Hematopoietic multipotent progenitor cell treated with erythropoietin and hydrocortisone succinate and interleukin-3 and kit ligand, for 17 days (in vitro differentiated cells): Measurements from ENCODE around the gene CHRNA5.

Experiments used
- DNase-seq: peaks from one replicate; pipeline ENCODE4 v3.0.0-alpha.2; 2015; ENCODE audit warnings: low spot score

Gene CHRNA5

DNA sequence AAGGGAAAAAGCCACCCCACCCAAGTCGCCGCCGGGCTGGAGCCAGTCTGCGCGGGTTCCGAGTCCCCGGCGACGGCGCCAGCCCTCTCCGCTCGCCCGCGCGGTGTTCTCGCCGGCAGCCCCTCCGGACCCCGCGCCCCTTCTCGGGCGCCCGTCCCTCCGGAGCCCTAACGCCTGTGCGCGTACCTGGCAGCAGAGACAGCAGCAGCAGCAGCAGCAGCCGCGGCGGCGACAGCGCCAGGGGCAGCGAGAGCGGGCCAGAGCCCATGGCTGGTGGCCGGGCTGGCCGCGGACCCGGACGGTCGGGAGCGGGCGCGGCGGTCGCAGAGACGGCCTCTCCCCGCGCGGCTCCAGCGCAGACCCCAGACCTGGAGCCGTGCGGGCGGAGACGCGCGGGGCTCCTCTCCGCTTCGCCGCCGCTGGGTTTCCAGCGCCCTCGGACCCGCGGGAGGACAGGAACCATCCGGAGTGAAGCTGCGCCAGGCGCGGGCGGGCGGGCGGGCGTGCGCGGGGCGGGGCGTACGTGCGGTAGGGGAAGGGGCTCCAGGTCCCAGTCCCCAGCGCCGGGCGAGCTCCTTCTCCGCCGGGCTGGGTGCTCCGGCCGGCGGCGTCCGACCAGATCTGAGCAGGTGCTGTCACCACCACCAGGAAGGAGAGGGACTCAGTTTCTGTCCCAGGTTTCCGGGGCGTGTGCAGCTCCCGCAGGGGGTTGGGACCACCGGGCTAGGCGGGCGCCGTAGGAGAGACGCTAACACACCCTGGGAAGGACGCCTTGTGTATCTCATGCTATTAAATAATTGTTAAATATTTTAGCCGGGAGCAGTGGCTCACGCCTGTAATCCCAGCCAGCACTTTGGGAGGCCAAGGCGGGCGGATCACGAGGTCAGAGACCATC is 55.5 kb downstream of the CHRNA5 start, which contains the start of gene CHRNA3:
Gene CHRNA3 (minus strand): TSS at position 470 of the 895 bp plus-strand sequence. CDS start 202 bp downstream, at position 268.
- DNase-seq, result no peak

DNA sequence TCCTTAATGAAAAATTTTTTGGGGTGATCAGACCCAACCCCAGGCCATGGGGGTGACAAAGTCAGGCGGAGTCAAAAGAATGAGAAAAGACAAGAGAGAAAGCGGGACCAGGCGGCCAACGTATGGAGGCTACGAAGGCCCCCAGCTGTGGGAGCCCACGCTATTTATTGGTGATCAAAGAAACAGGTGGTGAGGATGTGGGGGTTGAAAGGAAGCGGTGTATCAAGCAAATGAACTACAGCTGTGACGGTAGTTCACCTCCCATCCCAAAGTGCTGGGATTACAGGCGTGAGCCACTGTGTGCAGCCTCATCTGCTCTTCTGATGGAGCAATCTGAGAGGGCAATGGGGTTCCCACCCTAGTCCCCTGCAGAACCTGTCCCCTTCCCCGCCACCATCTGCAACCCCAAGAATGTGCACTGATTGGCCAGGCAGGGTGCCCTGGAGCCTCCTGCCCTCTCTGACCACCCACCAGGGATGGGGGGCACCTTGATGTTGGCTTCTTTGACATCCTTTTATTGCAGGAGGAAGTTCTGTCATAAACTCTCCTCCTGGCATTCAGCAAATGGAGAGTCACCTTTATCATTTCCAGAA is 56.6 kb downstream of the CHRNA5 start:
- no peak for DNase-seq

GRCh38 chr15:78623786-78624497 is 58.6 kb downstream of the CHRNA5 start:
- no peak for DNase-seq

DNA sequence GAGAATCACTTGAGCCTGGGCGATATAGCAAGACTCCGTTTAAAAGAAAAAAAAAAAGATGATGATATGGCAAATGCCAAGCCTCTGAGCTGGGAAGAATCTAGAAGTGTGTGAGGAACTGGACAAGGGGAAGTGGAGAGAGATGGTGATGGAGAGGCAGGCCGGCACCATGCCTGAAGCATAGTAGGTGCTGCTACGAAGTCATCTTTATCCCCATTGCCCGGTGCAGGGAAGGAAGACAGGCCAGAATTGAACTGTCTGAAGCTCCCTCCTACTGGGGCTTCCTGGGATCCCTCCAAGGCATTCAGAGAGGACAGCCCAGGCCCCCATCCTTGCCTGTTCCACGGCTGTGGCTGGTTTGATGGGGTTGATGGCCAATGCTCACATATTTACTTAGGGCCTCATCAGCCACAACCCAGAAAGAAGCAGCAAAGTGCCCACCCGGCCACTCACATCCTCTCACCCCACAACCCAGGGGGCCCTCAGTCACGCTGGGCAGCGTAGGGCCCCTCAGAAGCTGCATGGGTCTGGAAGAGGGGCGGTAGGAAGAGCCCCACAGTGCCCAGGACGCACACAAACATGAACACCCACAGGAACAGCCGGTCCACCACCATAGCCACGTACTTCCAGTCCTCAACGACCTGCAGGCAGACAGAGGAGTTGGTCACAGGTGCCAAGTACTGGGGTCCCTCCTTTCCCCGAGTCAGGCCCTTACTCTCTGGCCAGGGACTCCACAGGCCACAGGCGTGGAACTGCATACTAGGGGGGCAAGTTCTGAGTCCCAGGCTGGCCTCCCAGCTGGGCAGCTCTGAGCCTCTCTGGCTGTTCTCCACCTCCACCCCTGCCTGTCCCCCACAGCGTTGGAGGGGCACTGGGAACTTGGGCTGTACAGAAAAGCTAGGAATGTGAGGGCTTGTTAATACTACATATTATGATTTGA is 59.6 kb downstream of the CHRNA5 start:
- no peak for DNase-seq

DNA sequence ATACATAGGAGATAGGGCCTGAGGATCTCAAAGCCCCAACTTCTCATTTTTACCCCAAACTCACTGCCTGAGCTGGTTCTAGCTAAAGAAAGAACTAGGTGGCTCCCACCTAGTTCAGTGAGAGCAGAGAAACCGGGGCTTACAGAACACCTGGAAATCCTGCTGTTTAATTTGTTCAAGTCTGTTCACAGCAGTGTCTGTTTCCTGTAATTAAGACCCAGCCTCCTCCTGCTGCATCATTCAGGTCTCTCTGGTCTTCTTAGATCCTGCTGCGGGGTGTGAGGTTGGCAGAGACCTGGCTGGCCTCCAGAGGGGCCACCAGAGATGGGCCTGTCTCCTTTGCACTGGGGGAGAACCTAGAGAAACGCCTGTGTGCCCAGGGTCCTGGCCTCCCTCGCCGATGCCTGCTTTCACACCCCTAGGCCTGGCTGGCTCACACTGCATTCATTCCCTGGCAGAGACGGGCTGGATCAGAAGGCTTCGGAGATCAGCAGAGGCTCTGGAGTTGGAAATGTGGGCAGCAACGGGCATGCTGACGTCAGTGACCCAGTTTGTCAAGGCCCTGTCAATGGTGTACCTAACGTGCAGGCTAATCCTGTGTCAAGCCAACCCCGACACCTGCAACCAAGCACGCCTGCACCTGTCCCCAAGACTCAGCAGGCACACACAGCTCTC is 60.4 kb downstream of the CHRNA5 start:
- DNase-seq, result no peak

DNA sequence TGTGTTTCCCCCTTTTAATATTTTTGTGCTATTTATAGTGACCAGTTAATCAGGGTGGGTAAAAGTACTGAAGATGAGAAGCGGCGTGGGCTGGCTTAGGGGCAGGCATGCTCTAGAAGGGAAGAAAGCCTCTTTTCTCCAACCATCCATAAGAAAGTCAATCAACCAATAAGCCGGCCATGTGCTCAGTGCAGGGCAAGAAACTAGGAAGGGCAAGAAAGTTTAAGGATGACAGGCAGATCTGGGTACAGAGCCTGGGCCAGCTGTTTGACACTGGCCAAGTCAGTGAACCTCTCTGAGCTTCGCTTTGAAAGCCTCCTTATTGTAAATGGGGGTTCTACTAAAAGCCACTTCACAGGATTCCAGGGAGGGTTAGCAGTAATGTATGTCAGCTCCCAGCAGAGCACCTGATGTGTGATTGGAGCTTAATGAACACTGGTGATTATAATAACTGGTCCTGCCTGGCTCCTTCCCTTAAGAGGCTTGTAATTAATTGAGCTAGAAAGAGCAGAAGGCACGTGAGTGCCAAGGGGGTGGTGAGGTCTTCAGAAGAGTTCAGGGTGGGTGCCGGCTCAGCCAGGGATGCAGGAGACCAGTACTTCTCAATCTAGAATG is 61.2 kb downstream of the CHRNA5 start:
- DNase-seq, result no peak

GRCh38 chr15:78627348-78627747 is 62.0 kb downstream of the CHRNA5 start:
- no peak for DNase-seq

- DNase-seq, result no peak
Measured at GRCh38 chr15:78628227-78628626, 62.9 kb downstream of the CHRNA5 start.

GRCh38 chr15:78629031-78629715 is 63.9 kb downstream of the CHRNA5 start:
- no peak for DNase-seq

GRCh38 chr15:78629716-78630065 is 64.4 kb downstream of the CHRNA5 start:
- DNase-seq, result no peak

GRCh38 chr15:78630886-78631633 is 65.7 kb downstream of the CHRNA5 start:
- DNase-seq, result no peak

DNA sequence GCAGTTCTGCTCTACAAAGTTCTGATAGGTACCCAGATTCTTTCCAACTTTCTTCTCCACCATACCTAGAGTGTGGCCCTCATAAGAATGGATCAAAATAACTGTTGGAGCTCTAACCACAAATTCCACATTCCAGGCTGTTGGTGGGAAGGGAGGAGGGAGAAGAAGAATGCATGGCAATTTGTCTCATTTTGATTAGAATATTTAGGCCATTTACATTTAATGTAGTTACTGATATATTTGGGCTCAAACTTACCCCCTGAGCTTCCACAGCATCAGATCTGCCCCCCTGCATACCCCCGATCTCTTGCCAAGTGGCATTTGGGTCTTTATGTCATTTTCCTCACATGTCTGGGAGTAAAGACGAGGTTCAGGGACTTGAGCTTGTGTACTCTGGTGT is 68.0 kb downstream of the CHRNA5 start:
- DNase-seq, result no peak

GRCh38 chr15:78634210-78635145 is 69.2 kb downstream of the CHRNA5 start:
- no peak for DNase-seq

GRCh38 chr15:78635346-78635745 is 70.0 kb downstream of the CHRNA5 start:
- no peak for DNase-seq

- DNase-seq, result no peak
Measured at GRCh38 chr15:78636378-78636859, 71.1 kb downstream of the CHRNA5 start.

DNA sequence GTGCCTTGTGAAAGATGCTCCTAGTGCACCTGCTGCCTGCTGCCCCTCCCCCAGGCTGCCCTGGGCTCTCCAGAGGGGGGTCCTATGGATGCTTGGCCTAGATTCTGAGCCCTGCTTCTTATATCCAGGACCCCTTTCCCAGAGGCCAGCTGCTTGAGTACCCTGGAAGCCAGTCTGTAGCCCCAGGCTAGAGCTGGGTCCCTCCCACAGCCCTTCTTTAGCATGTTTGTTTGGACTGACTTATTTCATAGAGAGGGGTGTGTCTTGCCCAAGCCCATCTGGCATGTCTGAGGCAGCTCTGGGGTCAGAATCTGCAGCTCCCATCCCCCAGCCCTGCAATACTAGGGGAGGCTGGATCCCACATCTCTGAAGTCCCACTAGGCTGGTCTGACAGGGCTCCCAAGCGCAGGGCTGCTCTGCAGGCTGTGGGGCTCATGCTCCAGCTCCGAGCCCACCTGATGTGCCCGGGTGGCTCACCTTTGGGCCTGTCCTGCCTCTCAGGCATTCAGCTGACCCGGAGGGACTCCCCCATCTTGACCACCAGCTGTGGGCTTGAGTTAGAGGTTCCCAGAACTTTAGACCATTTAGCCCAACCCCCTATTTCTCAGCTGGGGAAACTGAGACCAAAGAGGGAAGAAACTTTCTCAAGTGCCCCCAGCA is 72.6 kb downstream of the CHRNA5 start:
- no peak for DNase-seq

DNA sequence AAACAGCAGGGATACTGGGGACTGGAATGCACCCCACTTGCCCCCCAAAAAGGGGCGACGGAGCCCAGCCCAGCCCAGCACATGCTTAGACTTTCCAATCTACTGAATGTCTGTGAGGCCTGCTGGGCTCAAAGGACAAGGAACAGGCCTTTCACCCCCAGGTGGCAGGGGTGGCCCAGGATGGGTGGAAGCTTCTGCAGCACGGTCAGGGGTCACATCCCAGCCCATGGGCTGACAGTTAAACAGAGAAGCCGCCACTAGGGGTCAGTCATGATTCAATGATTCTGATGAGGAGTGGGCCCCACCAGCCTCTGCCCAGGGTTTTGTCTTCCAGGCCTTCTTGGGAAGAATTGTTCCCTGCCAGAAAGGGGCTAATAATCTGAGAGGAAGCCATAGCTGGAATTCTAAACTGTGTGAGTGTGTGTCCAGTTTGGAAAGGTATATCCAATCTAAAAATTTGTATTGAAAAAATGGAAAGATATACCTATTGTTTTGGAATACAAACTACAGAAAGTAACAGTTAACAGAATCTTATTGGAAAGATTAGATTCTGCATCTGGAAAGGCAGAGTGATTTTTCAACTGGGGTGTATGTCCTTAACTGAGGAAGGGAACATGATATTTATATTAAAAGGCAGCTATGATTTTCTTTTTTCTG is 73.5 kb downstream of the CHRNA5 start:
- no peak for DNase-seq
